ENCODE results near the gene GALNT13. TPM values are rescaled to one million over a fixed set of nuclear protein-coding genes. Genes with fewer than 3 reads are reported as not detected.
A peak's percentile ranks its signal among the peaks of the same experiment; 100 is the strongest.

GALNT13 gene
- total and polyA plus RNA-seq, 2 of the 13 experiments (the other 11 are each of a cell fraction or from before 2014, with no cell fraction given): 1.3 to 5.0 TPM

GRCh38 chr2:154437104-154437503, 565.4 kb downstream of the GALNT13 start (continued):
- no peak for TF ChIP-seq PHF5A (CRISPR knock-in tag; IDR thresholded peaks at IDR 0.05; ENCODE audit: low read depth, unreplicated experiment)

DNA sequence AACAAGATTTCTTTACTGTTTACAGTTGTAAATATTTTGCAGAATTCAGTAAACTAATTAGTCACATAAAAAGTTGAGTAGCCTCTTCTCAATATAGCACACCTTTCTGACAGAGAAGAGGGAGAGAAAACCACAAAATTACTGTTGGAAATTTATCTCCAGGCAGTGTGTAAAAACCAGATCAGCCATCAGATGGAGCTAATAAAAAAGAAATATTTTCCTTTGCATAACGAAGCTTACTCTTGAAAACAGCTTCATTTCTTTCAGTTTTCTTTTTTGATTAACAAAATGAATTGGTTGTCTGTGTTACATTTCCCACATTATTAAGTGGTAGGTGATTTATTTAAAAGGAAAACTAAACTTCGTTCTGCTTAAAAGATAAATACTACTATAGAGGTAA, 567.4 kb downstream of the GALNT13 start:
- Histone ChIP-seq H4K20me1 (ENCODE audit: insufficient read depth, low read length) (no peaks in the 10 kb centered on the region), H3K79me2 (ENCODE audit: insufficient read depth, low read length) (no peaks in the 10 kb centered on the region), H3K9me3 (ENCODE audit: low read length) (no peaks in the 10 kb centered on the region), H3K27ac (ENCODE audit: extremely low read length, insufficient read depth, low read length) (no peak overlapping the region), H3K36me3 (replicated peaks in 1 of 2; ENCODE audit: control insufficient read depth in 1 of 2, insufficient read depth in 2 of 2, low read length in 2 of 2) (no peaks in the 10 kb centered on the region), H3K4me1 (ENCODE audit: insufficient read depth, low read length) (0 out of 2 replicates have a peak, but pooled peaks cover 6% of the 10 kb centered on the region), H3K9ac (ENCODE audit: insufficient read depth, low read depth, low read length) (no peak overlapping the region), H3K27me3 (ENCODE audit: control insufficient read depth in 1 of 2, insufficient read depth in 2 of 2, low read length in 2 of 2) (no peaks in the 10 kb centered on the region), H3K4me2 (ENCODE audit: low read depth, low read length) (no peak overlapping the region), H3K4me3 (replicated peaks in 1 of 3; ENCODE audit: insufficient read depth in 1 of 3, low read depth in 2 of 3, low read length in 3 of 3) (no peak overlapping the region), H2AFZ (ENCODE audit: low read length) (no peak overlapping the region)
- in situ Hi-C loops (cut with HindIII; ENCODE audit: extremely low pct_ligation_motif_present, low pct_unique_long_range_greater_than_20kb) (loop anchor here (25.0 kb wide), 1 partner anchor 773 kb away; no protein-coding TSS in a partner anchor), intact Hi-C loops (cut with micrococcal nuclease; ENCODE audit: unreplicated experiment) (loop anchor here (1.0 kb wide), 2 partner anchors 185 to 785 kb away; no protein-coding TSS in a partner anchor)
- ChIA-PET CTCF (ENCODE audit: low intra/inter-chr PET ratio, low total read pairs) (interaction anchor here (1.8 kb wide), 1 partner anchor 785 kb away, joined by 5 read pairs; no protein-coding TSS in a partner anchor), POLR2A (no interaction called here)
- FAIRE-seq (peak; percentile 37), ATAC-seq (peak; percentile 78), DNase-seq (ENCODE audit: low spot score) (peak; percentile 13)
- no TSS peak for BruUV-seq (replicated peaks)
- 2% methylated on average over 2 of the region's 2 CpGs for WGBS (ENCODE audit: low lambda C conversion rate)
- TF ChIP-seq, protein P1, sequence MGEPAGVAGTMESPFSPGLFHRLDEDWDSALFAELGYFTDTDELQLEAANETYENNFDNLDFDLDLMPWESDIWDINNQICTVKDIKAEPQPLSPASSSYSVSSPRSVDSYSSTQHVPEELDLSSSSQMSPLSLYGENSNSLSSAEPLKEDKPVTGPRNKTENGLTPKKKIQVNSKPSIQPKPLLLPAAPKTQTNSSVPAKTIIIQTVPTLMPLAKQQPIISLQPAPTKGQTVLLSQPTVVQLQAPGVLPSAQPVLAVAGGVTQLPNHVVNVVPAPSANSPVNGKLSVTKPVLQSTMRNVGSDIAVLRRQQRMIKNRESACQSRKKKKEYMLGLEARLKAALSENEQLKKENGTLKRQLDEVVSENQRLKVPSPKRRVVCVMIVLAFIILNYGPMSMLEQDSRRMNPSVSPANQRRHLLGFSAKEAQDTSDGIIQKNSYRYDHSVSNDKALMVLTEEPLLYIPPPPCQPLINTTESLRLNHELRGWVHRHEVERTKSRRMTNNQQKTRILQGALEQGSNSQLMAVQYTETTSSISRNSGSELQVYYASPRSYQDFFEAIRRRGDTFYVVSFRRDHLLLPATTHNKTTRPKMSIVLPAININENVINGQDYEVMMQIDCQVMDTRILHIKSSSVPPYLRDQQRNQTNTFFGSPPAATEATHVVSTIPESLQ (CRISPR knock-in tag; conservative IDR thresholded peaks at IDR 0.05): no peak
- TF ChIP-seq EHMT2 (IDR thresholded peaks at IDR 0.05; ENCODE audit: borderline replicate concordance, low read depth, low read length) (no peak), ZNF556 (CRISPR knock-in tag; IDR thresholded peaks at IDR 0.05; ENCODE audit: borderline replicate concordance) (no peak), STAG1 (CRISPR knock-in tag; IDR thresholded peaks at IDR 0.05) (peak; percentile 81), CREM (IDR thresholded peaks at IDR 0.05) (no peak), CREM (CRISPR knock-in tag; IDR thresholded peaks at IDR 0.05) (no peak), POGZ (CRISPR knock-in tag; IDR thresholded peaks at IDR 0.05) (no peak), SMC3 (IDR thresholded peaks at IDR 0.05; ENCODE audit: low read length) (peak; percentile 78), ZNF33A (CRISPR knock-in tag; IDR thresholded peaks at IDR 0.05; ENCODE audit: borderline replicate concordance) (0 out of 2 replicates have a peak, but pooled peaks have one; percentile 38), RAD21 (CRISPR knock-in tag; IDR thresholded peaks at IDR 0.05) (peak; percentile 59; the same call in 1 of the 2 replicates), ZFP41 (CRISPR knock-in tag; IDR thresholded peaks at IDR 0.05; ENCODE audit: borderline replicate concordance) (no peak), ZNF510 (CRISPR knock-in tag; IDR thresholded peaks at IDR 0.05; ENCODE audit: low read depth) (no peak), KLF16 (CRISPR knock-in tag; IDR thresholded peaks at IDR 0.05) (peak in 1 of 2 experiments; percentile 38; a peak in 1 of 4 replicates)
- TF ChIP-seq, protein P2, sequence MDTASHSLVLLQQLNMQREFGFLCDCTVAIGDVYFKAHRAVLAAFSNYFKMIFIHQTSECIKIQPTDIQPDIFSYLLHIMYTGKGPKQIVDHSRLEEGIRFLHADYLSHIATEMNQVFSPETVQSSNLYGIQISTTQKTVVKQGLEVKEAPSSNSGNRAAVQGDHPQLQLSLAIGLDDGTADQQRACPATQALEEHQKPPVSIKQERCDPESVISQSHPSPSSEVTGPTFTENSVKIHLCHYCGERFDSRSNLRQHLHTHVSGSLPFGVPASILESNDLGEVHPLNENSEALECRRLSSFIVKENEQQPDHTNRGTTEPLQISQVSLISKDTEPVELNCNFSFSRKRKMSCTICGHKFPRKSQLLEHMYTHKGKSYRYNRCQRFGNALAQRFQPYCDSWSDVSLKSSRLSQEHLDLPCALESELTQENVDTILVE (CRISPR knock-in tag; IDR thresholded peaks at IDR 0.05): 0 out of 2 replicates have a peak, but pooled peaks have one; percentile 46
- TF ChIP-seq, protein P3, sequence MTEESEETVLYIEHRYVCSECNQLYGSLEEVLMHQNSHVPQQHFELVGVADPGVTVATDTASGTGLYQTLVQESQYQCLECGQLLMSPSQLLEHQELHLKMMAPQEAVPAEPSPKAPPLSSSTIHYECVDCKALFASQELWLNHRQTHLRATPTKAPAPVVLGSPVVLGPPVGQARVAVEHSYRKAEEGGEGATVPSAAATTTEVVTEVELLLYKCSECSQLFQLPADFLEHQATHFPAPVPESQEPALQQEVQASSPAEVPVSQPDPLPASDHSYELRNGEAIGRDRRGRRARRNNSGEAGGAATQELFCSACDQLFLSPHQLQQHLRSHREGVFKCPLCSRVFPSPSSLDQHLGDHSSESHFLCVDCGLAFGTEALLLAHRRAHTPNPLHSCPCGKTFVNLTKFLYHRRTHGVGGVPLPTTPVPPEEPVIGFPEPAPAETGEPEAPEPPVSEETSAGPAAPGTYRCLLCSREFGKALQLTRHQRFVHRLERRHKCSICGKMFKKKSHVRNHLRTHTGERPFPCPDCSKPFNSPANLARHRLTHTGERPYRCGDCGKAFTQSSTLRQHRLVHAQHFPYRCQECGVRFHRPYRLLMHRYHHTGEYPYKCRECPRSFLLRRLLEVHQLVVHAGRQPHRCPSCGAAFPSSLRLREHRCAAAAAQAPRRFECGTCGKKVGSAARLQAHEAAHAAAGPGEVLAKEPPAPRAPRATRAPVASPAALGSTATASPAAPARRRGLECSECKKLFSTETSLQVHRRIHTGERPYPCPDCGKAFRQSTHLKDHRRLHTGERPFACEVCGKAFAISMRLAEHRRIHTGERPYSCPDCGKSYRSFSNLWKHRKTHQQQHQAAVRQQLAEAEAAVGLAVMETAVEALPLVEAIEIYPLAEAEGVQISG (CRISPR knock-in tag; IDR thresholded peaks at IDR 0.05): no peak
